Endothelial cell of umbilical vein (primary cell): ENCODE results near the gene GGPS1. TPM values are rescaled to one million over a fixed set of nuclear protein-coding genes. Genes with fewer than 3 reads are reported as not detected.

ENCODE experiments used
- BruUV-seq: library from RNA; stranded (reverse); fragments of 400-500 nt; replicated peaks from 2 replicates; lab custom pipeline; 2021; lab: Mats Ljungman, UMichigan
- CTCF ChIA-PET: fragments of 300-600, 350-600 bp; sonication (Branson Sonifier 250); formaldehyde crosslinking; loops from one replicate; lab custom pipeline; 2021; ENCODE audit warnings: antibody characterized with exemption, inconsistent platforms; lab: Charles Lee
- POLR2A ChIA-PET: fragments of 300-600, 350-600 bp; sonication (Branson Sonifier 250); formaldehyde crosslinking; loops from one replicate; lab custom pipeline; 2021; ENCODE audit warnings: antibody characterized with exemption, inconsistent platforms; lab: Charles Lee
- DNase-seq: peaks from one replicate; pipeline ENCODE4 v3.0.0-alpha.2; 2011; ENCODE audit warnings: low read depth, low spot score
- FAIRE-seq: peaks from 2 replicates; lab custom pipeline; 2011; peaks lifted over from hg19 to GRCh38; lab: Jason Lieb, UNC
- H2AFZ ChIP-seq: 2 replicates; pipeline ENCODE4 v1.6.0; 2012; ENCODE audit warnings: low read depth, low read length, control low read depth, inconsistent platforms
- H3K27ac ChIP-seq: 2 replicates; pipeline ENCODE4 v1.5.1; 2011; ENCODE audit warnings: low read depth, mild to moderate bottlenecking, control low read depth, low read length, moderate library complexity; ENCODE audit not compliant: insufficient read depth
- H3K27me3 ChIP-seq, 2 experiments: 2 replicates each; pipeline versions ENCODE4 v1.6.0 to v1.6.1; 2011; ENCODE audit warnings: low read length in 2 of 2, mixed read lengths in 1 of 2; ENCODE audit not compliant: control insufficient read depth in 2 of 2, insufficient read depth in 2 of 2
- H3K36me3 ChIP-seq, 2 experiments: 2 replicates in 1 of 2; 3 replicates in 1 of 2; pipeline ENCODE4 v1.5.1; 2011; ENCODE audit warnings: low read length in 2 of 2, mild to moderate bottlenecking in 1 of 2, moderate library complexity in 1 of 2; ENCODE audit not compliant: control insufficient read depth in 2 of 2, insufficient read depth in 2 of 2; ENCODE audit errors: extremely low read depth in 1 of 2
- H3K4me1 ChIP-seq: 3 replicates; pipeline ENCODE4 v1.5.1; 2011; ENCODE audit warnings: mild to moderate bottlenecking, low read length; ENCODE audit not compliant: control insufficient read depth, insufficient read depth; ENCODE audit errors: extremely low read depth
- H3K4me2 ChIP-seq: 2 replicates; pipeline ENCODE4 v1.6.1; 2011; ENCODE audit warnings: low read length, control low read depth, mixed read lengths; ENCODE audit not compliant: insufficient read depth
- H3K4me3 ChIP-seq, 3 experiments: fragments of 200-600 bp in 1 of 3; sonication (generic), shearing (Covaris generic) in 1 of 3; replicated peaks in 1 of 3; 2 replicates each; pipeline ENCODE4 v1.5.1; 2011 to 2016; ENCODE audit warnings: control low read depth in 3 of 3, low read length in 3 of 3, mild to moderate bottlenecking in 2 of 3, inconsistent platforms in 1 of 3, low read depth in 1 of 3, moderate library complexity in 1 of 3; ENCODE audit not compliant: insufficient read depth in 1 of 3
- H3K79me2 ChIP-seq: 2 replicates; pipeline ENCODE4 v1.6.0; 2012; ENCODE audit warnings: low read length, inconsistent platforms; ENCODE audit not compliant: control insufficient read depth, insufficient read depth
- H3K9ac ChIP-seq: replicated peaks from 2 replicates; pipeline ENCODE3; 2011; ENCODE audit warnings: low read length, control low read depth; ENCODE audit not compliant: insufficient read depth; ENCODE audit errors: extremely low read depth
- H3K9me1 ChIP-seq: replicated peaks from 3 replicates; pipeline ENCODE4 v1.6.0; 2011; ENCODE audit warnings: mild to moderate bottlenecking, low read length; ENCODE audit not compliant: control insufficient read depth, insufficient read depth; ENCODE audit errors: extremely low read depth
- H3K9me3 ChIP-seq: replicated peaks from 2 replicates; pipeline ENCODE4 v1.5.1; 2012; ENCODE audit warnings: low read length, inconsistent platforms; ENCODE audit not compliant: control insufficient read depth, insufficient read depth
- H4K20me1 ChIP-seq: replicated peaks from 2 replicates; pipeline ENCODE3; 2011; ENCODE audit warnings: mild to moderate bottlenecking, low read length; ENCODE audit not compliant: control insufficient read depth, insufficient read depth; ENCODE audit errors: extremely low read depth
- CTCF ChIP-seq, 2 donors: IDR thresholded peaks; 1 replicate in 1 of 2; 2 replicates in 1 of 2; pipeline ENCODE4 v1.5.1; 2011; ENCODE audit warnings: low read length in 2 of 2, mild to moderate bottlenecking in 2 of 2, moderate library complexity in 2 of 2, control low read depth in 1 of 2, inconsistent platforms in 1 of 2, low read depth in 1 of 2; ENCODE audit not compliant: insufficient read depth in 1 of 2; ENCODE audit errors: extremely low read depth in 1 of 2
- EZH2 ChIP-seq: IDR thresholded peaks from 2 replicates; pipeline ENCODE4 v1.6.1; 2012; ENCODE audit warnings: borderline replicate concordance, low read depth, mild to moderate bottlenecking, moderate library complexity, low read length, inconsistent platforms; ENCODE audit not compliant: severe bottlenecking
- FOS ChIP-seq: IDR thresholded peaks from 2 replicates; pipeline ENCODE4 v1.6.1; 2011; ENCODE audit warnings: mild to moderate bottlenecking, low read length, moderate library complexity, borderline replicate concordance; ENCODE audit not compliant: insufficient read depth
- GATA2 ChIP-seq: IDR thresholded peaks from 2 replicates; pipeline ENCODE4 v1.7.0; 2011; ENCODE audit warnings: low read depth, mild to moderate bottlenecking, moderate library complexity, mixed read lengths, low read length; ENCODE audit not compliant: insufficient read length, insufficient read depth
- JUN ChIP-seq: IDR thresholded peaks from 2 replicates; pipeline ENCODE4 v1.6.1; 2011; ENCODE audit warnings: borderline replicate concordance, low read depth; ENCODE audit not compliant: insufficient read length, insufficient read depth
- MAX ChIP-seq: IDR thresholded peaks from 2 replicates; pipeline ENCODE4 v1.6.1; 2011; ENCODE audit not compliant: insufficient read depth, insufficient read length
- MYC ChIP-seq: IDR thresholded peaks from one replicate; pipeline ENCODE4 v1.6.1; 2011; ENCODE audit warnings: mild to moderate bottlenecking, low read depth, low read length
- POLR2A ChIP-seq: IDR thresholded peaks from 2 replicates; pipeline ENCODE4 v1.6.1; 2012; ENCODE audit warnings: low read depth, mild to moderate bottlenecking, control low read depth, low read length
- POLR2AphosphoS5 ChIP-seq: IDR thresholded peaks from 2 replicates; pipeline ENCODE4 v1.6.1; 2012; ENCODE audit warnings: low read depth, mild to moderate bottlenecking, control low read depth, low read length, moderate library complexity; ENCODE audit not compliant: insufficient read depth
- dilution Hi-C: fragments of 300-500 bp; cut with MboI; formaldehyde crosslinking; loops from one replicate; pipeline ENCODE4 v1.15.0; 2019; ENCODE audit warnings: low sequenced_read_pairs; ENCODE audit not compliant: extremely low pct_ligation_motif_present
- intact Hi-C: fragments of 100-400 bp; cut with micrococcal nuclease; formaldehyde crosslinking; loops from one replicate; pipeline ENCODE4 v1.10.0; 2022
- polyA plus RNA-seq, 4 experiments: library from polyadenylated mRNA; depleted of rRNA in 3 of 4; stranded (reverse) in 3 of 4; unstranded in 1 of 4; fragments of >200 nt; gene quantifications; 2 replicates each; pipeline versions ENCODE4 v1.2.1 to v1.2.3, GENCODE V29; 2011 to 2012; ENCODE audit warnings: missing spikeins in 1 of 4
- total RNA-seq: library from RNA; stranded (reverse); gene quantifications from 2 replicates; pipeline ENCODE4 v1.2.3, GENCODE V29; 2021

The GGPS1 gene
- total and polyA plus RNA-seq, 2 donors (not counting 3 experiments of a cell fraction or from before 2014, with no cell fraction given), result 10.7 to 29.5 TPM

- dilution Hi-C loops, result no loop called here
- Histone ChIP-seq H3K9ac (no peak overlapping the region), H3K9me3 (no peaks in the 10 kb centered on the region), H4K20me1 (peaks cover 26% of the 10 kb centered on the region), H3K9me1 (no peaks in the 10 kb centered on the region), H3K79me2 (peaks cover 94% of the 10 kb centered on the region), H3K4me3 (no peak overlapping the region), H3K27me3 (no peaks in the 10 kb centered on the region), H3K4me1 (no peaks in the 10 kb centered on the region), H3K27ac (no peak overlapping the region), H3K36me3 (no peaks in the 10 kb centered on the region), H2AFZ (no peak overlapping the region), H3K4me2 (no peak overlapping the region)
- POLR2A ChIA-PET, result no interaction called here
- no peak for DNase-seq
- intact Hi-C loops, result no loop called here
- no peak for FAIRE-seq
- CTCF ChIA-PET, result interaction anchor here (1.4 kb wide), 1 partner anchor 21 kb away, joined by 3 read pairs; no protein-coding TSS in a partner anchor
- no TSS peak for BruUV-seq
- TF ChIP-seq POLR2A (no peak), POLR2AphosphoS5 (no peak), MYC (no peak), MAX (no peak), CTCF (IDR thresholded peaks at IDR 0.05; ENCODE audit: extremely low read depth in 1 of 2, insufficient read depth in 1 of 2, low read depth in 1 of 2, low read length in 2 of 2) (no peak), GATA2 (no peak), EZH2 (no peak), FOS (no peak), JUN (no peak)
Measured at GRCh38 chr1:235290740-235291502, 37.4 kb upstream of the GGPS1 start.
